OCI-LY3 (cell line): ENCODE measurements around the gene NEB.

Source experiments
- EZH2phosphoT487 ChIP-seq: fragments of 200-600 bp; shearing (Covaris generic); IDR thresholded peaks from 2 replicates; pipeline ENCODE4 v1.6.1; 2018; ENCODE audit warnings: antibody characterized with exemption, mixed run types, low read depth
- TF ChIP-seq, protein P1 (sequence below): fragments of 200-600, 300-600 bp; sonication (generic); IDR thresholded peaks from 2 replicates; pipeline ENCODE4 v1.5.1; 2014; ENCODE audit warnings: antibody characterized with exemption, low read length, low read depth

DNA sequence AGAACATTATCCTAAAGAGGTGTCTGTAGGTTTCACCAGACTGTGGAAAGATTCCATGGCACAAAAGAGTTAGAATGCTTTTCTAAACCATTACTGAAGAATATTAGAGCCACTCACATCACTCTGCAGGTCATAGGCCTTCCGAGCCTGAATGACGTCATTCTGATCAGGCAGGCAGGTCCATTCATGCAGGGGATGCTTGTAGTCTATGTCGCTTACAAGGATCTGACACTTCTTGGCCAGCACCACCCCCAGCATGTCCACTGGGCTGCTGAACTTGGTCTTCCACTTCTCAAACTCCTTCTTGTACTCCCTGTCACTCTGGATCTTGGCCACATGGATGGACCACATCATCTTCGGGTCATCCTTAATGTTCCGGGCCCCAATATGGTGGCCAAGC, 120.1 kb downstream of the NEB start:
- TF ChIP-seq, protein P1, sequence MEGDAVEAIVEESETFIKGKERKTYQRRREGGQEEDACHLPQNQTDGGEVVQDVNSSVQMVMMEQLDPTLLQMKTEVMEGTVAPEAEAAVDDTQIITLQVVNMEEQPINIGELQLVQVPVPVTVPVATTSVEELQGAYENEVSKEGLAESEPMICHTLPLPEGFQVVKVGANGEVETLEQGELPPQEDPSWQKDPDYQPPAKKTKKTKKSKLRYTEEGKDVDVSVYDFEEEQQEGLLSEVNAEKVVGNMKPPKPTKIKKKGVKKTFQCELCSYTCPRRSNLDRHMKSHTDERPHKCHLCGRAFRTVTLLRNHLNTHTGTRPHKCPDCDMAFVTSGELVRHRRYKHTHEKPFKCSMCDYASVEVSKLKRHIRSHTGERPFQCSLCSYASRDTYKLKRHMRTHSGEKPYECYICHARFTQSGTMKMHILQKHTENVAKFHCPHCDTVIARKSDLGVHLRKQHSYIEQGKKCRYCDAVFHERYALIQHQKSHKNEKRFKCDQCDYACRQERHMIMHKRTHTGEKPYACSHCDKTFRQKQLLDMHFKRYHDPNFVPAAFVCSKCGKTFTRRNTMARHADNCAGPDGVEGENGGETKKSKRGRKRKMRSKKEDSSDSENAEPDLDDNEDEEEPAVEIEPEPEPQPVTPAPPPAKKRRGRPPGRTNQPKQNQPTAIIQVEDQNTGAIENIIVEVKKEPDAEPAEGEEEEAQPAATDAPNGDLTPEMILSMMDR, result no peak
- TF ChIP-seq EZH2phosphoT487, result no peak
